H1 (cell line): ENCODE data around the gene ADGRB3. TPM values are rescaled to one million over a fixed set of nuclear protein-coding genes. Genes with fewer than 3 reads are reported as not detected.

Experiments
- CTCF ChIA-PET: fragments of 300-600 bp; sonication (Branson Sonifier 250); formaldehyde crosslinking; loops from one replicate; lab custom pipeline; 2021; ENCODE audit not compliant: partially characterized antibody; lab: Charles Lee
- POLR2A ChIA-PET: fragments of 300-600 bp; sonication (Branson Sonifier 250); formaldehyde crosslinking; loops from one replicate; lab custom pipeline; 2021; ENCODE audit warnings: inconsistent platforms; ENCODE audit not compliant: partially characterized antibody; lab: Charles Lee
- DNase-seq, 2 experiments: peaks; one replicate each; pipeline versions ENCODE4 v3.0.0 to v3.0.0-alpha.2; 2010 to 2022; ENCODE audit warnings: low spot score in 2 of 2, low read depth in 1 of 2, mixed read lengths in 1 of 2
- FAIRE-seq: peaks from 2 replicates; lab custom pipeline; 2011; peaks lifted over from hg19 to GRCh38; lab: Jason Lieb, UNC
- H2AFZ ChIP-seq: 2 replicates; pipeline ENCODE4 v1.8.1; 2012; ENCODE audit warnings: low read length, inconsistent platforms
- H2AK5ac ChIP-seq: 2 replicates; pipeline ENCODE4 v1.6.1; 2013; ENCODE audit warnings: low read depth, low read length
- H2BK120ac ChIP-seq: replicated peaks from 2 replicates; pipeline ENCODE3; 2013; ENCODE audit warnings: low read depth, low read length, inconsistent platforms
- H2BK12ac ChIP-seq: 2 replicates; pipeline ENCODE4 v1.6.1; 2013; ENCODE audit warnings: low read depth, low read length
- H2BK15ac ChIP-seq: 2 replicates; pipeline ENCODE4 v1.6.1; 2013; ENCODE audit warnings: low read length
- H2BK20ac ChIP-seq: 2 replicates; pipeline ENCODE4 v1.6.1; 2013; ENCODE audit warnings: low read length
- H2BK5ac ChIP-seq: 2 replicates; pipeline ENCODE4 v1.6.1; 2013; ENCODE audit warnings: low read depth, low read length
- H3K14ac ChIP-seq: 2 replicates; pipeline ENCODE4 v1.6.1; 2013; ENCODE audit warnings: inconsistent platforms; ENCODE audit not compliant: insufficient read length
- H3K18ac ChIP-seq: 2 replicates; pipeline ENCODE4 v1.6.1; 2013; ENCODE audit warnings: low read length; ENCODE audit errors: extremely low read depth
- H3K23ac ChIP-seq: 2 replicates; pipeline ENCODE4 v1.6.1; 2013; ENCODE audit warnings: inconsistent platforms; ENCODE audit not compliant: insufficient read length
- H3K23me2 ChIP-seq: 2 replicates; pipeline ENCODE4 v1.6.1; 2013; ENCODE audit warnings: low read depth, low read length
- H3K27ac ChIP-seq: 2 replicates; pipeline ENCODE4 v1.6.1; 2011; ENCODE audit warnings: low read depth, low read length, inconsistent platforms
- H3K27me3 ChIP-seq, 4 experiments: replicated peaks in 1 of 4; 1 replicate in 1 of 4; 2 replicates in 3 of 4; pipeline versions ENCODE4 v1.6.1 to v1.8.1; 2011 to 2013; ENCODE audit warnings: low read length in 3 of 4, mild to moderate bottlenecking in 3 of 4, inconsistent platforms in 2 of 4, mixed read lengths in 2 of 4, moderate library complexity in 1 of 4; ENCODE audit not compliant: control insufficient read depth in 3 of 4, insufficient read depth in 3 of 4; ENCODE audit errors: extremely low read depth in 1 of 4
- H3K36me3 ChIP-seq, 4 experiments: 2 replicates each; pipeline versions ENCODE4 v1.6.1 to v1.8.1; 2011 to 2013; ENCODE audit warnings: mild to moderate bottlenecking in 4 of 4, low read length in 3 of 4, moderate library complexity in 2 of 4, control low read depth in 1 of 4, inconsistent platforms in 1 of 4; ENCODE audit not compliant: insufficient read depth in 4 of 4, control insufficient read depth in 2 of 4
- H3K4ac ChIP-seq: replicated peaks from 2 replicates; pipeline ENCODE3; 2013; ENCODE audit warnings: low read length, low read depth, mixed read lengths, inconsistent platforms; ENCODE audit not compliant: insufficient read length
- H3K4me1 ChIP-seq, 4 experiments: replicated peaks in 1 of 4; 1 replicate in 1 of 4; 2 replicates in 3 of 4; pipeline versions ENCODE4 v1.6.1 to v1.8.1; 2011 to 2013; ENCODE audit warnings: low read length in 3 of 4, inconsistent platforms in 2 of 4, mixed read lengths in 1 of 4; ENCODE audit not compliant: insufficient read depth in 4 of 4, control insufficient read depth in 3 of 4
- H3K4me2 ChIP-seq, 2 experiments: 2 replicates each; pipeline versions ENCODE4 v1.6.1 to v1.8.1; 2011 to 2013; ENCODE audit warnings: low read depth in 2 of 2, low read length in 2 of 2, control low read depth in 1 of 2, inconsistent platforms in 1 of 2, mild to moderate bottlenecking in 1 of 2; ENCODE audit not compliant: insufficient read depth in 1 of 2
- H3K4me3 ChIP-seq, 4 experiments: fragments of 200-600, 300-600 bp in 1 of 4; sonication (generic), shearing (Covaris generic), sonication (Bioruptor Twin) in 1 of 4; 2 replicates each; pipeline versions ENCODE4 v1.5.1 to v1.8.1; 2011 to 2016; ENCODE audit warnings: low read length in 4 of 4, low read depth in 3 of 4, control low read depth in 2 of 4, inconsistent platforms in 2 of 4, mild to moderate bottlenecking in 2 of 4, mixed read lengths in 1 of 4, moderate library complexity in 1 of 4; ENCODE audit not compliant: insufficient read depth in 2 of 4; ENCODE audit errors: extremely low read depth in 1 of 4
- H3K56ac ChIP-seq: replicated peaks from 2 replicates; pipeline ENCODE3; 2013; ENCODE audit warnings: low read depth, mild to moderate bottlenecking, mixed read lengths, low read length, inconsistent platforms; ENCODE audit not compliant: insufficient read length
- H3K79me1 ChIP-seq: 2 replicates; pipeline ENCODE4 v1.6.1; 2013; ENCODE audit warnings: low read depth, low read length, control low read depth
- H3K79me2 ChIP-seq, 2 experiments: 2 replicates each; pipeline versions ENCODE4 v1.6.1 to v1.8.1; 2012 to 2013; ENCODE audit warnings: low read length in 2 of 2, mild to moderate bottlenecking in 2 of 2, inconsistent platforms in 1 of 2; ENCODE audit not compliant: insufficient read depth in 2 of 2, control insufficient read depth in 1 of 2
- H3K9ac ChIP-seq, 4 experiments: replicated peaks in 1 of 4; 1 replicate in 1 of 4; 2 replicates in 3 of 4; pipeline versions ENCODE4 v1.6.1 to v1.8.1; 2011 to 2013; ENCODE audit warnings: low read depth in 3 of 4, low read length in 3 of 4, control low read depth in 2 of 4, mild to moderate bottlenecking in 2 of 4, moderate library complexity in 2 of 4, inconsistent platforms in 1 of 4; ENCODE audit errors: extremely low read depth in 1 of 4
- H3K9me3 ChIP-seq, 2 experiments: 2 replicates each; pipeline versions ENCODE4 v1.6.1 to v1.8.1; 2012 to 2013; ENCODE audit warnings: mild to moderate bottlenecking in 2 of 2, moderate library complexity in 2 of 2, control low read depth in 1 of 2, inconsistent platforms in 1 of 2, low read depth in 1 of 2, low read length in 1 of 2, mixed read lengths in 1 of 2; ENCODE audit not compliant: insufficient read depth in 2 of 2
- H4K20me1 ChIP-seq, 2 experiments: replicated peaks in 1 of 2; 2 replicates each; pipeline versions ENCODE3 to v1.8.1; 2011 to 2013; ENCODE audit warnings: inconsistent platforms in 2 of 2, low read length in 2 of 2, mild to moderate bottlenecking in 1 of 2; ENCODE audit not compliant: insufficient read depth in 2 of 2, control insufficient read depth in 1 of 2
- H4K5ac ChIP-seq: 2 replicates; pipeline ENCODE4 v1.6.1; 2013; ENCODE audit warnings: low read length, low read depth, mixed read lengths, inconsistent platforms; ENCODE audit not compliant: insufficient read length
- H4K8ac ChIP-seq: 2 replicates; pipeline ENCODE4 v1.8.0; 2013; ENCODE audit warnings: mild to moderate bottlenecking, moderate library complexity, low read length, inconsistent platforms; ENCODE audit not compliant: insufficient read depth; ENCODE audit errors: extremely low read depth
- H4K91ac ChIP-seq: replicated peaks from 2 replicates; pipeline ENCODE3; 2013; ENCODE audit warnings: low read length, mixed read lengths, inconsistent platforms; ENCODE audit not compliant: insufficient read length
- GABPA ChIP-seq: IDR thresholded peaks from 2 replicates; pipeline ENCODE4 v1.6.1; 2011; ENCODE audit warnings: mild to moderate bottlenecking, low read length, moderate library complexity, borderline replicate concordance; ENCODE audit not compliant: insufficient read depth
- TAF7 ChIP-seq: optimal IDR thresholded peaks from 2 replicates; pipeline ENCODE3; 2011; ENCODE audit warnings: low read depth, mild to moderate bottlenecking, inconsistent platforms, low read length, moderate library complexity, borderline replicate concordance
- TBP ChIP-seq: IDR thresholded peaks from 2 replicates; pipeline ENCODE4 v1.6.1; 2011; ENCODE audit warnings: low read depth, low read length, improper control_type of control experiment
- YY1 ChIP-seq: IDR thresholded peaks from 2 replicates; pipeline ENCODE4 v1.6.1; 2011; ENCODE audit warnings: low read depth, mild to moderate bottlenecking, low read length
- WGBS, 2 experiments: shearing (Covaris generic) in 1 of 2; methylation state at CpG; one replicate each; pipeline versions ENCODE4 v1.1.6 to v1.1.7; 2013 to 2015; ENCODE audit warnings: low lambda C conversion rate in 2 of 2, mixed read lengths in 2 of 2, inconsistent platforms in 1 of 2, low coverage in 1 of 2, missing lambda C conversion rate in 1 of 2; ENCODE audit not compliant: insufficient replicate concordance in 2 of 2, insufficient coverage in 1 of 2, insufficient read length in 1 of 2; ENCODE audit errors: extremely low coverage in 1 of 2, missing lambda C conversion rate in 1 of 2; 5-methylcytosine and 5-hydroxymethylcytosine counted together
- polyA plus RNA-seq, 7 experiments: library from polyadenylated mRNA; depleted of rRNA in 3 of 7; stranded (reverse) in 5 of 7; unstranded in 2 of 7; fragments of >200 nt in 5 of 7; fragments of 200-250 nt in 2 of 7; gene quantifications; 1 replicate in 5 of 7; 2 replicates in 1 of 7; 4 replicates in 1 of 7; pipeline versions ENCODE4 v1.2.1 to v1.2.3, GENCODE V29; 2011 to 2013; ENCODE audit warnings: missing spikeins in 2 of 7, mixed read lengths in 2 of 7
- total RNA-seq: library from RNA; stranded (reverse); fragmentation: NEBNext Ultra II Directional; extraction: Animal tissue kit (Norgen Biotek cat#: 25700); gene quantifications from 2 replicates; pipeline ENCODE4 v1.2.1, GENCODE V29; 2021

The ADGRB3 gene
- total and polyA plus RNA-seq, 2 of the 8 experiments (the other 6 are each of a cell fraction or from before 2014, with no cell fraction given) = 0.35 to 1.2 TPM

- POLR2A ChIA-PET = no interaction called here
- Histone ChIP-seq H4K20me1 (no peaks in the 10 kb centered on the region), H2BK20ac (no peak overlapping the region), H3K23me2 (no peaks in the 10 kb centered on the region), H2BK5ac (no peak overlapping the region), H3K4me1 (no peaks in the 10 kb centered on the region), H3K79me2 (no peaks in the 10 kb centered on the region), H3K9ac (no peak overlapping the region), H4K5ac (no peak overlapping the region), H3K4me3 (no peak overlapping the region), H3K9me3 (no peaks in the 10 kb centered on the region), H3K36me3 (no peaks in the 10 kb centered on the region), H3K27ac (no peak overlapping the region), H3K4ac (no peak overlapping the region), H2AK5ac (no peak overlapping the region), H2BK12ac (no peak overlapping the region), H3K18ac (no peak overlapping the region), H4K91ac (no peak overlapping the region), H2BK120ac (no peak overlapping the region), H4K8ac (no peak overlapping the region), H3K23ac (no peak overlapping the region), H2BK15ac (no peak overlapping the region), H3K27me3 (no peaks in the 10 kb centered on the region), H3K4me2 (no peak overlapping the region), H2AFZ (no peak overlapping the region), H3K79me1 (no peaks in the 10 kb centered on the region), H3K56ac (no peak overlapping the region), H3K14ac (no peak overlapping the region)
- FAIRE-seq (no peak), DNase-seq (no peak)
- CTCF ChIA-PET = no interaction called here
- 94% methylated on average over 4 of the region's 4 CpGs; no CpG with 5 or more reads in 1 of the 2 experiments for WGBS, 2 experiments
- TF ChIP-seq TBP (no peak), YY1 (no peak), TAF7 (no peak), GABPA (no peak)
These were observed 40.5 kb downstream of the ADGRB3 start for GRCh38 chr6:68675548-68675947.
